ENCODE data around the gene MAD2L2.

Gene MAD2L2

DNA sequence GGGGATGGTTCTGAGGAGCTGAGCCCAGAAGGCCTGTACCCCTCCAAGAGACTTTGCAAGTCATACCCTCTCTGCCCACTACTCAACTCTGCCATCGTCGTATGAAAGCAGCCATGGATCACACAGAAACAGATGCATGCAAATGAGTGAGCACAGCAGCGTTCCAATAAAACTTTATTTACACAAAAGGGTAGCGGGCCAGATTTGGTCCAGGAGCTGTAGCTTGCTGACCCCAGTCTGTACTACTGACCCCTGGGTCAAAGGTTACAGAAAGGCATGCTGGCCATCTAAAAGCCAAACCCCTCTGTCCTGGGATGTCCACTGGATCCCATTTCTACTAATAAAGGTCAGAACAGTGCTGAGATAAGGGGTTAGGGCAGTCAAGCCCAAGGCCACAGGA, 46.2 kb upstream of the MAD2L2 start:
- TF ChIP-seq, protein P1, sequence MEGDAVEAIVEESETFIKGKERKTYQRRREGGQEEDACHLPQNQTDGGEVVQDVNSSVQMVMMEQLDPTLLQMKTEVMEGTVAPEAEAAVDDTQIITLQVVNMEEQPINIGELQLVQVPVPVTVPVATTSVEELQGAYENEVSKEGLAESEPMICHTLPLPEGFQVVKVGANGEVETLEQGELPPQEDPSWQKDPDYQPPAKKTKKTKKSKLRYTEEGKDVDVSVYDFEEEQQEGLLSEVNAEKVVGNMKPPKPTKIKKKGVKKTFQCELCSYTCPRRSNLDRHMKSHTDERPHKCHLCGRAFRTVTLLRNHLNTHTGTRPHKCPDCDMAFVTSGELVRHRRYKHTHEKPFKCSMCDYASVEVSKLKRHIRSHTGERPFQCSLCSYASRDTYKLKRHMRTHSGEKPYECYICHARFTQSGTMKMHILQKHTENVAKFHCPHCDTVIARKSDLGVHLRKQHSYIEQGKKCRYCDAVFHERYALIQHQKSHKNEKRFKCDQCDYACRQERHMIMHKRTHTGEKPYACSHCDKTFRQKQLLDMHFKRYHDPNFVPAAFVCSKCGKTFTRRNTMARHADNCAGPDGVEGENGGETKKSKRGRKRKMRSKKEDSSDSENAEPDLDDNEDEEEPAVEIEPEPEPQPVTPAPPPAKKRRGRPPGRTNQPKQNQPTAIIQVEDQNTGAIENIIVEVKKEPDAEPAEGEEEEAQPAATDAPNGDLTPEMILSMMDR (IDR thresholded peaks at IDR 0.05), result no peak
- Histone ChIP-seq H3K9me3 (no peaks in the 10 kb centered on the region), H3K4me3 (ENCODE audit: low read depth in 1 of 2, low read length in 1 of 2) (peak overlapping the region in 1 of 2 experiments; percentile 54), H3K27ac (peak overlapping the region; percentile 98), H3K36me3 (no peaks in the 10 kb centered on the region), H3K27me3 (no peaks in the 10 kb centered on the region), H3K4me1 (ENCODE audit: control insufficient read depth in 1 of 2, insufficient read depth in 1 of 2, low read depth in 1 of 2, low read length in 1 of 2) (peaks cover 96 to 98% of the 10 kb centered on the region in 2 experiments)

DNA sequence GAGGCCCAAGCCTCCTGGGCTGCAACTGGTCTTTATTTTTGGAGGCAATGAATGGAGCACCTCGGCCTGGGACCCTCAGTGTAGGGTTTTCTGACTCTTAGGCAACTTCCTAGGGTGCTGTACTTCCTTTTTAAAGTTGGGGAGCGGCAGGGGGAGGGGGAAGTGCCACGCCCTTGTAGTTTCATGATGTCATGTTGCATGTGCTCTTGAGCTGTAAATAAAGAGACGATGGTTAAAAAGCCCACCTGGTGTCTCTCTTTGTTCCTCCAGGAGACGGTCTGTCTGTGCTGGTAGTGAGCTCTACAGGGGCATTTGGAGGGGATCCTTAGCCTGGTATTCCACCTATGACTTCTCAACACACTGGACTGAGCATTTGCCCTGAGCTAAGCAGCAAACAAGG, 44.7 kb upstream of the MAD2L2 start:
- TF ChIP-seq, protein P1 (IDR thresholded peaks at IDR 0.05), result no peak
- Histone ChIP-seq H3K4me1 (ENCODE audit: control insufficient read depth in 1 of 2, insufficient read depth in 1 of 2, low read depth in 1 of 2, low read length in 1 of 2) (peaks cover 91 to 95% of the 10 kb centered on the region in 2 experiments), H3K4me3 (ENCODE audit: low read depth in 1 of 2, low read length in 1 of 2) (peak overlapping the region; percentile 9 to 54), H3K27ac (peak overlapping the region; percentile 98), H3K9me3 (no peaks in the 10 kb centered on the region), H3K36me3 (no peaks in the 10 kb centered on the region), H3K27me3 (no peaks in the 10 kb centered on the region)

DNA sequence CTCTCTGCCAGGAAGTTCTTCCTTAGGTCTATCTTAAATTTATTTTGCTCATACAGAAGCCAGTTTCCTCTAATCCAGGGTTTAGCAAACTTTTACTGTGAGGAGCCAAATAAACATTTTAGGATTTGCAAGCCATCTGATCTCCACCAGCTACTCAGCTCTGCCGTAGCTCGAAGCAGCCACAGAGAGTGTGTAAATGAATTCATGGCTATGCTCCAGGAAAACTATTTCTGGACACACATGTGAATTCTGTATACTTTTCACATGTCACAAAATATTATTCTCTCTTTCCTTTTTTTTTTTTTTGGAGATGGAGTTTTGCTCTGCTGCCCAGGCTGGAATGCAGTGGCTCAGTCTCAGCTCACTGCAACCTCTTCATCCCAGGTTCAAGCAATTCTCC, 41.6 kb upstream of the MAD2L2 start:
- no peaks in the 10 kb centered on the region for H3K27me3 ChIP-seq
- H3K27ac ChIP-seq, result peak overlapping the region; percentile 23
- H3K9me3 ChIP-seq, result no peaks in the 10 kb centered on the region
- H3K4me3 ChIP-seq (ENCODE audit: low read depth in 1 of 2, low read length in 1 of 2), result no peak overlapping the region
- H3K4me1 ChIP-seq (ENCODE audit: control insufficient read depth in 1 of 2, insufficient read depth in 1 of 2, low read depth in 1 of 2, low read length in 1 of 2), result peaks cover 79 to 86% of the 10 kb centered on the region in 2 experiments
- TF ChIP-seq, protein P1 (IDR thresholded peaks at IDR 0.05), result no peak
- no peaks in the 10 kb centered on the region for H3K36me3 ChIP-seq

DNA sequence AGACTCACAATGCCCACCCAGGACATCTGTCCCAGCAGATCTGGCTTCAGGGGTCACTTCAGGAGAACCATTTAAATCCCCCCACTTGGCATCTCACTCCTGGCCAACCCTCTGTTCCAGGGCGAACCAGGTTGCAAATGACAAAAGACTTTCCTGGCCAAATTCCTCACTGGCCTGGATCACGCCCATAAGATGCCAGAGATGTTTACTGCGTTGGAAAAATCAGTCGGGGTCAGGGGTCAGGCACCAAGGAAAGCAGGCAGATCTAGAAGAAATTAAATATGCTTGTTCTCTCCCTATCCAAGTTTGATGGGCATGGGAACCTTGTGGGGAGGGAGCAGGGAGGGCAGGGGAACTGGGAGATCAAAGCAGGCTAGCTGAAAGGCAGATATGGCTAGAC, 40.4 kb upstream of the MAD2L2 start:
- no peaks in the 10 kb centered on the region for H3K36me3 ChIP-seq

DNA sequence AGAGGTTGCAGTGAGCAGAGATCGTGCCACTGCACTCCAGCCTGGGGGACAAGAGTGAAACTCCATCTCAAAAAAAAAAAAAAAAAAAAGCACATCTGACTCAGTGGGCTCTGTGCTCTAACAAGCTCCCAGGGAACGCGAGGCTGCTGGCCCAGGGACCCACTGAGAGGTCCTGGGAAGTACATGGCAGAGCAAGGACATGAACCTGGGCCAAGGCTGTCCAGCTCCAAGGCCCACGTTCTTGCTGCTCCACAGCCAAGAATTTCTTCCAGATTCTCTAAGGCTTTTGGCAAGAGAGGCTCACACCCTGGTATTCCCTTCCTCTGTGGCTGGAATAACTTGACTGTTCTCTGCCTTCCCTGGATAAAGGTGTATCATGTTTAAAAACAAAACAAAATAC, 39.6 kb upstream of the MAD2L2 start:
- TF ChIP-seq, protein P1 (IDR thresholded peaks at IDR 0.05), result no peak
- H3K27me3 ChIP-seq, result no peaks in the 10 kb centered on the region

More for the DNA sequence above, 40.4 kb upstream of the MAD2L2 start:
- no peak overlapping the region for H3K4me3 ChIP-seq (ENCODE audit: low read depth in 1 of 2, low read length in 1 of 2)
- H3K27ac ChIP-seq, result peak overlapping the region; percentile 23
- no peaks in the 10 kb centered on the region for H3K9me3 ChIP-seq
- H3K27me3 ChIP-seq, result no peaks in the 10 kb centered on the region
- peaks cover 67 to 73% of the 10 kb centered on the region in 2 experiments for H3K4me1 ChIP-seq (ENCODE audit: control insufficient read depth in 1 of 2, insufficient read depth in 1 of 2, low read depth in 1 of 2, low read length in 1 of 2)
- TF ChIP-seq, protein P1 (IDR thresholded peaks at IDR 0.05), result no peak

DNA sequence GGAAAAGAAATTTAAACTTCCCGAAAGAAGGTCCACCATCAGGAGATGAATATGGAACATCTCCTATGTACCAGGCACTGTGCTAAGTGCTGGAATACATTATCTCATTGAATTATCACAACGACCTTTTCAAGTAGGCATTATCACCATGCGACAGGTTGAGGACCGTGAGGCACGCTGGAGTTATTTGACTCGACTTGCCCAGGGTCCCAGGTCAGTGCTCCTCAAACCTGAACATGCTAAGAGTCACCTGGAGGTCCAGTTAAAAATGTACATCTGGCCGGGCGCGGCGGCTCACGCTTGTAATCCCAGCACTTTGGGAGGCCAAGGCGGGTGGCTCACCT, 39.1 kb upstream of the MAD2L2 start:
- peak overlapping the region; percentile 69 to 84 for H3K4me3 ChIP-seq (ENCODE audit: low read depth in 1 of 2, low read length in 1 of 2)
- H3K27me3 ChIP-seq, result no peaks in the 10 kb centered on the region
- peak overlapping the region; percentile 88 for H3K27ac ChIP-seq
- peaks cover 54 to 60% of the 10 kb centered on the region in 2 experiments for H3K4me1 ChIP-seq (ENCODE audit: control insufficient read depth in 1 of 2, insufficient read depth in 1 of 2, low read depth in 1 of 2, low read length in 1 of 2)
- H3K36me3 ChIP-seq, result no peaks in the 10 kb centered on the region
- TF ChIP-seq, protein P1 (IDR thresholded peaks at IDR 0.05), result no peak
- no peaks in the 10 kb centered on the region for H3K9me3 ChIP-seq

More for the DNA sequence above, 39.6 kb upstream of the MAD2L2 start:
- Histone ChIP-seq H3K36me3 (no peaks in the 10 kb centered on the region), H3K27ac (peak overlapping the region; percentile 88), H3K4me1 (ENCODE audit: control insufficient read depth in 1 of 2, insufficient read depth in 1 of 2, low read depth in 1 of 2, low read length in 1 of 2) (peaks cover 59 to 65% of the 10 kb centered on the region in 2 experiments), H3K9me3 (no peaks in the 10 kb centered on the region), H3K4me3 (ENCODE audit: low read depth in 1 of 2, low read length in 1 of 2) (peak overlapping the region in 1 of 2 experiments; percentile 84)

Data from neutrophil (primary cell).